Neuronal stem cell (in vitro differentiated cells): ENCODE measurements around the gene MDM1.

Experiments
- DNase-seq: peaks from one replicate; pipeline ENCODE4 v3.0.0-alpha.2; 2013; ENCODE audit warnings: low spot score
- H2AFZ ChIP-seq: one replicate; pipeline ENCODE4 v1.6.1; 2013; ENCODE audit warnings: mild to moderate bottlenecking, low read length, inconsistent platforms
- H2AK5ac ChIP-seq: 2 replicates; pipeline ENCODE4 v1.6.1; 2013; ENCODE audit warnings: low read depth, mild to moderate bottlenecking, inconsistent platforms, low read length, moderate library complexity, mixed read lengths
- H2BK120ac ChIP-seq: 2 replicates; pipeline ENCODE4 v1.6.1; 2013; ENCODE audit warnings: low read depth, mild to moderate bottlenecking, inconsistent platforms, low read length, moderate library complexity, mixed read lengths
- H2BK12ac ChIP-seq: one replicate; pipeline ENCODE4 v1.6.1; 2013; ENCODE audit warnings: low read length, inconsistent platforms
- H2BK15ac ChIP-seq: 2 replicates; pipeline ENCODE4 v1.6.1; 2013; ENCODE audit warnings: mild to moderate bottlenecking, low read length, inconsistent platforms, mixed read lengths
- H2BK5ac ChIP-seq: one replicate; pipeline ENCODE4 v1.6.1; 2013; ENCODE audit warnings: inconsistent platforms, mild to moderate bottlenecking, low read length, moderate library complexity
- H3K14ac ChIP-seq: one replicate; pipeline ENCODE4 v1.6.1; 2013; ENCODE audit warnings: low read length, inconsistent platforms
- H3K18ac ChIP-seq: 2 replicates; pipeline ENCODE4 v1.6.1; 2013; ENCODE audit warnings: low read length, inconsistent platforms
- H3K23ac ChIP-seq: 2 replicates; pipeline ENCODE4 v1.6.1; 2013; ENCODE audit warnings: low read depth, mild to moderate bottlenecking, mixed read lengths, low read length, inconsistent platforms; ENCODE audit not compliant: poor library complexity
- H3K27ac ChIP-seq: replicated peaks from 3 replicates; pipeline ENCODE4 v1.5.1; 2013; ENCODE audit warnings: low read length, inconsistent platforms
- H3K27me3 ChIP-seq, 3 experiments: 2 replicates each; pipeline ENCODE4 v1.6.1; 2013; ENCODE audit warnings: low read length in 3 of 3, mild to moderate bottlenecking in 2 of 3, inconsistent platforms in 1 of 3, low read depth in 1 of 3, mixed read lengths in 1 of 3, moderate library complexity in 1 of 3; ENCODE audit not compliant: control insufficient read depth in 3 of 3, insufficient read depth in 3 of 3
- H3K36me3 ChIP-seq, 2 donors: replicated peaks in 1 of 2; 2 replicates each; pipeline ENCODE4 v1.6.1; 2013; ENCODE audit warnings: low read length in 2 of 2; ENCODE audit not compliant: control insufficient read depth in 2 of 2, insufficient read depth in 2 of 2
- H3K4ac ChIP-seq: 2 replicates; pipeline ENCODE4 v1.6.1; 2013; ENCODE audit warnings: inconsistent platforms, mild to moderate bottlenecking, low read length, moderate library complexity
- H3K4me1 ChIP-seq, 2 donors: 1 replicate in 1 of 2; 2 replicates in 1 of 2; pipeline ENCODE4 v1.6.1; 2013; ENCODE audit warnings: low read length in 2 of 2, low read depth in 1 of 2; ENCODE audit not compliant: control insufficient read depth in 2 of 2, insufficient read depth in 1 of 2
- H3K4me2 ChIP-seq: one replicate; pipeline ENCODE4 v1.6.1; 2013; ENCODE audit warnings: mild to moderate bottlenecking, low read length, inconsistent platforms; ENCODE audit not compliant: insufficient read depth, poor library complexity, severe bottlenecking
- H3K4me3 ChIP-seq, 2 donors: 2 replicates each; pipeline ENCODE4 v1.5.1; 2013; ENCODE audit warnings: low read length in 2 of 2, mild to moderate bottlenecking in 2 of 2, inconsistent platforms in 1 of 2, moderate library complexity in 1 of 2
- H3K79me1 ChIP-seq: one replicate; pipeline ENCODE4 v1.6.1; 2013; ENCODE audit warnings: low read depth, mild to moderate bottlenecking, inconsistent platforms, low read length, moderate library complexity
- H3K9ac ChIP-seq: one replicate; pipeline ENCODE4 v1.6.1; 2013; ENCODE audit warnings: mild to moderate bottlenecking, low read depth, low read length, inconsistent platforms; ENCODE audit not compliant: poor library complexity
- H3K9me3 ChIP-seq, 2 donors: replicated peaks in 1 of 2; 2 replicates each; pipeline versions ENCODE3 to v1.6.1; 2013; ENCODE audit warnings: low read length in 2 of 2, mild to moderate bottlenecking in 2 of 2, inconsistent platforms in 1 of 2, low read depth in 1 of 2, mixed read lengths in 1 of 2, moderate library complexity in 1 of 2; ENCODE audit not compliant: control insufficient read depth in 2 of 2, insufficient read depth in 1 of 2
- H4K8ac ChIP-seq: one replicate; pipeline ENCODE4 v1.6.1; 2013; ENCODE audit warnings: low read depth, mild to moderate bottlenecking, inconsistent platforms, low read length, moderate library complexity
- H4K91ac ChIP-seq: one replicate; pipeline ENCODE4 v1.6.1; 2013; ENCODE audit warnings: low read length, low read depth, mild to moderate bottlenecking, inconsistent platforms; ENCODE audit not compliant: poor library complexity
- WGBS, 2 donors: extraction: QIAGEN DNeasy Blood & Tissue Kit; methylation state at CpG; one replicate each; pipeline ENCODE4 v1.1.7; 2013; ENCODE audit warnings: missing lambda C conversion rate in 2 of 2, mixed read lengths in 1 of 2; ENCODE audit not compliant: insufficient read length in 2 of 2, insufficient replicate concordance in 1 of 2; ENCODE audit errors: extremely low coverage in 2 of 2; 5-methylcytosine and 5-hydroxymethylcytosine counted together

Gene MDM1

DNA sequence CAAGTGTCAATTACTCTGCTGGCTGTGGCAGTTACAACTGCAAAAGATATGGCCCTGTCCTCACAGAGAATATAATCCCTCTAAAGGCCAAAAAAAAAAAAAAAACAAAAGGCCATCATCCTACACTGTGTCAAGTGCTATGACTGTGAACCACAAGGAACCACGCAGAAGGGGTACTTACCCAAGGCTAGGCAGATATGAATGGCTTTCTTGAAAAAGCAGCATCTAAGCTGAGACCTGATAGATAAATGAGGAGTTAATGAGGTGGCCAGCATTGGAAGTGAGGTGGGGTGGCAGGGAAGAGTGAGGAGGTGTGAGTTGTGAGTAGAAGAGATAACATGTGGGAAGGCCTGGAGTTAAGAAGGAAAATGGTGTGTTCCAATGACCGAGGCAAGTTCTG, 62.4 kb downstream of the MDM1 start:
- Histone ChIP-seq H3K36me3 (no peaks in the 10 kb centered on the region), H2AFZ (no peak overlapping the region), H3K4ac (no peak overlapping the region), H4K8ac (no peak overlapping the region), H2BK12ac (no peak overlapping the region), H3K79me1 (no peaks in the 10 kb centered on the region), H2AK5ac (no peak overlapping the region), H3K4me2 (no peak overlapping the region), H3K27me3 (no peaks in the 10 kb centered on the region), H3K4me3 (no peak overlapping the region), H3K9ac (no peak overlapping the region), H3K23ac (no peak overlapping the region), H3K9me3 (no peaks in the 10 kb centered on the region), H4K91ac (no peak overlapping the region), H3K27ac (no peak overlapping the region), H3K14ac (no peak overlapping the region), H2BK5ac (no peak overlapping the region), H2BK15ac (no peak overlapping the region), H3K4me1 (peaks cover 4 to 5% of the 10 kb centered on the region in 2 donors), H2BK120ac (no peak overlapping the region), H3K18ac (no peak overlapping the region)
- DNase-seq, result no peak
- WGBS, 2 donors, result no CpG with 5 or more reads among the region's 2 CpGs

DNA sequence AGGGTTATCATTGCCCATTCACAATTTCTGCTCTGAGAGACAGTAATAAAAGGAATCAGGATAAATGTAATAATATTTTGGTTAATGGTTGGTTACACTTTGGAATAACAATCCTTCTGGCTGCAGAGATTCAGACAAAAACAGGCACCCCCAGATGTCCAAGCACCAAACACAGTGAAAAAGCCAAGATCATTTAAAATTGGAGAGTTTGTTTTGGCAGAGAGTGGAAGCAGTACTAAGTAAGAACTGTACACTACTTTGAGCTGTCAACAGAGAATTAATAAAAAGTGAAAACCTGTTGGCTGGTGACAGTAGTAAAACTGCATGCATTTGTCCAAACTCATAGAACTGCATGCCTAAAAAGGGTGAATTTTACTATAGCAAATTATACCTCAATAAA, 63.2 kb downstream of the MDM1 start:
- peaks cover 4 to 6% of the 10 kb centered on the region in 2 donors for H3K4me1 ChIP-seq
- H4K8ac ChIP-seq, result no peak overlapping the region
- no peak for DNase-seq
- no peak overlapping the region for H3K4me2 ChIP-seq
- H2BK120ac ChIP-seq, result no peak overlapping the region
- H3K9ac ChIP-seq, result no peak overlapping the region
- H3K18ac ChIP-seq, result no peak overlapping the region
- H3K9me3 ChIP-seq, result no peaks in the 10 kb centered on the region
- no peaks in the 10 kb centered on the region for H3K79me1 ChIP-seq
- no peak overlapping the region for H3K14ac ChIP-seq
- no peak overlapping the region for H3K23ac ChIP-seq
- peaks cover 0 to 5% (median 0%) of the 10 kb centered on the region in 3 experiments for H3K27me3 ChIP-seq
- H3K36me3 ChIP-seq, result no peaks in the 10 kb centered on the region
- H4K91ac ChIP-seq, result no peak overlapping the region
- H3K4ac ChIP-seq, result no peak overlapping the region
- H2BK5ac ChIP-seq, result no peak overlapping the region
- H3K27ac ChIP-seq, result no peak overlapping the region
- no peak overlapping the region for H2AFZ ChIP-seq
- no peak overlapping the region for H2BK15ac ChIP-seq
- no peak overlapping the region for H3K4me3 ChIP-seq
- no peak overlapping the region for H2BK12ac ChIP-seq
- H2AK5ac ChIP-seq, result no peak overlapping the region

DNA sequence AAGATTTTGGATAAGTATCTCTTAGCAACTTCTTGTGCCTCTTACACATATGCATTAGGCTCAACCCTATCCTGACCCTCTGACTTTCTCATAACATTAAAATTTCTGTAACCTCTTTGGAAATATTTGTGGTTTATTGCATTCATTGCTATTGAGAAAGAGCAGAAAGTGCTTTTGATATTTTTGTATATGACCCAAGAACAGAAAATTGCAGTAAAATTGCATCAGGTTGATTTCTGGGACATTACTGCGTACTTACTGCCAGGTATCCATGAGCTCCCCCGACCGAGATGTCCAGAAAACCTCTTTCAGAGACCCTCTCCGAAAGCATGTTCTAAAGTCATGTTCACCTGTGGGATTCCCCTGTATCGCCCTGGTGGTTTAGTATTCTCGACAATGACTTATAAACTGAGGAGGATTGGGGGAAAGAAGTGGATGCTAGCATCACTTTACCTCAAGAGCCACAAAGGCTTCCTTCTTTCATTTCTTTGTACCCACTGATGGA, 64.2 kb downstream of the MDM1 start:
- Histone ChIP-seq H3K27me3 (peaks cover 0 to 5% (median 0%) of the 10 kb centered on the region in 3 experiments), H3K4me1 (peaks cover 4 to 6% of the 10 kb centered on the region in 2 donors), H3K14ac (no peak overlapping the region), H4K91ac (no peak overlapping the region), H2AK5ac (no peak overlapping the region), H2AFZ (no peak overlapping the region), H4K8ac (no peak overlapping the region), H3K23ac (no peak overlapping the region), H3K18ac (no peak overlapping the region), H3K9me3 (no peaks in the 10 kb centered on the region), H2BK120ac (no peak overlapping the region), H3K4ac (no peak overlapping the region), H2BK15ac (no peak overlapping the region), H2BK12ac (no peak overlapping the region), H2BK5ac (no peak overlapping the region), H3K79me1 (no peaks in the 10 kb centered on the region), H3K9ac (no peak overlapping the region), H3K27ac (no peak overlapping the region), H3K4me2 (no peak overlapping the region), H3K4me3 (no peak overlapping the region), H3K36me3 (no peaks in the 10 kb centered on the region)
- no peak for DNase-seq
- WGBS, 2 donors, result no CpG with 5 or more reads among the region's 6 CpGs

GRCh38 chr12:68264857-68265256, 67.3 kb downstream of the MDM1 start:
- no peak overlapping the region for H2AFZ ChIP-seq
- no peak overlapping the region for H3K23ac ChIP-seq
- H3K27ac ChIP-seq, result no peak overlapping the region
- no peak overlapping the region for H3K18ac ChIP-seq
- peaks cover 0 to 5% (median 0%) of the 10 kb centered on the region in 3 experiments for H3K27me3 ChIP-seq
- H3K9me3 ChIP-seq, result no peaks in the 10 kb centered on the region
- H3K36me3 ChIP-seq, result no peaks in the 10 kb centered on the region
- no peak overlapping the region for H4K91ac ChIP-seq
- peaks cover 0 to 4% of the 10 kb centered on the region in 2 donors for H3K4me1 ChIP-seq
- H2BK120ac ChIP-seq, result no peak overlapping the region
- no peak overlapping the region for H3K14ac ChIP-seq
- no peak overlapping the region for H3K4me2 ChIP-seq
- H2AK5ac ChIP-seq, result no peak overlapping the region
- H2BK12ac ChIP-seq, result no peak overlapping the region
- WGBS, 2 donors, result no CpG with 5 or more reads among the region's 2 CpGs
- no peak overlapping the region for H3K9ac ChIP-seq
- H3K4me3 ChIP-seq, result no peak overlapping the region
- H2BK5ac ChIP-seq, result no peak overlapping the region
- H3K79me1 ChIP-seq, result no peaks in the 10 kb centered on the region
- no peak overlapping the region for H3K4ac ChIP-seq
- DNase-seq, result no peak
- no peak overlapping the region for H2BK15ac ChIP-seq
- no peak overlapping the region for H4K8ac ChIP-seq
